Gastroesophageal sphincter (tissue), 3 donors: Measurements from ENCODE around the gene MTERF2.

Source experiments
- CTCF ChIP-seq, 4 experiments: fragments of 200-600 bp in 2 of 4; fragments of 450-650 bp in 2 of 4; sonication (generic) in 1 of 4; IDR thresholded peaks; one replicate each; pipeline ENCODE4 v1.5.1; 2017 to 2019; ENCODE audit warnings: antibody characterized with exemption in 4 of 4, mild to moderate bottlenecking in 2 of 4, moderate library complexity in 2 of 4
- EP300 ChIP-seq: sonication (generic); formaldehyde crosslinking; IDR thresholded peaks from one replicate; pipeline ENCODE4 v1.6.1; 2017; ENCODE audit warnings: antibody characterized with exemption, mild to moderate bottlenecking
- POLR2A ChIP-seq, 2 donors: fragments of 450-650 bp; IDR thresholded peaks; one replicate each; pipeline ENCODE4 v1.6.1; 2017; ENCODE audit warnings: antibody characterized with exemption in 2 of 2, mild to moderate bottlenecking in 2 of 2, moderate library complexity in 1 of 2

- no peak for TF ChIP-seq POLR2A (IDR thresholded peaks at IDR 0.05)
- TF ChIP-seq CTCF (IDR thresholded peaks at IDR 0.05) = no peak
- TF ChIP-seq EP300 = no peak
These were observed 27.1 kb upstream of the MTERF2 start for GRCh38 chr12:107014055-107014454.
